PC-9 (cell line): ENCODE results near the gene TEX48. TPM values are rescaled to one million over a fixed set of nuclear protein-coding genes. Genes with fewer than 3 reads are reported as not detected.

ENCODE experiments used
- BruUV-seq: library from RNA; stranded (reverse); fragments of 400-500 nt; replicated peaks from 2 replicates; lab custom pipeline; 2021; lab: Mats Ljungman, UMichigan
- CTCF ChIA-PET: fragments of 300-600 bp; sonication (Branson Sonifier 250); formaldehyde crosslinking; loops from one replicate; lab custom pipeline; 2022; ENCODE audit warnings: antibody characterized with exemption; lab: Charles Lee
- POLR2A ChIA-PET: fragments of 300-600 bp; sonication (Branson Sonifier 250); formaldehyde crosslinking; loops from one replicate; lab custom pipeline; 2022; ENCODE audit warnings: antibody characterized with exemption; ENCODE audit not compliant: unreplicated experiment; lab: Charles Lee
- DNase-seq, 2 experiments: peaks; one replicate each; pipeline versions ENCODE4 v3.0.0 to v3.0.0-alpha.2; 2015 to 2022; ENCODE audit warnings: mixed read lengths in 1 of 2
- H2AFZ ChIP-seq: fragments of 200-600 bp; sonication (generic); 2 replicates; pipeline ENCODE4 v1.8.1; 2017; ENCODE audit warnings: antibody characterized with exemption
- H3F3A ChIP-seq: fragments of 200-600 bp; sonication (generic); 2 replicates; pipeline ENCODE4 v1.8.1; 2017; ENCODE audit warnings: antibody characterized with exemption, mild to moderate bottlenecking, low read depth; ENCODE audit not compliant: insufficient read depth
- H3K27ac ChIP-seq: fragments of 200-600 bp; sonication (generic); 2 replicates; pipeline ENCODE4 v1.6.1; 2016; ENCODE audit warnings: mixed run types
- H3K27me3 ChIP-seq: fragments of 200-600 bp; sonication (generic); 2 replicates; pipeline ENCODE4 v1.6.1; 2016; ENCODE audit warnings: low read depth, mixed run types; ENCODE audit not compliant: insufficient read depth
- H3K36me3 ChIP-seq: fragments of 200-600 bp; sonication (generic); 2 replicates; pipeline ENCODE4 v1.6.1; 2016; ENCODE audit warnings: low read depth, mixed run types
- H3K4me1 ChIP-seq: fragments of 200-600 bp; sonication (generic); replicated peaks from 2 replicates; pipeline ENCODE4 v1.6.1; 2016; ENCODE audit warnings: mixed run types; ENCODE audit not compliant: insufficient read depth
- H3K4me2 ChIP-seq: fragments of 200-600 bp; sonication (generic); 2 replicates; pipeline ENCODE4 v1.6.1; 2017; ENCODE audit warnings: mixed run types
- H3K4me3 ChIP-seq: fragments of 200-600 bp; sonication (generic); 2 replicates; pipeline ENCODE4 v1.6.1; 2016; ENCODE audit warnings: mixed run types
- H3K79me2 ChIP-seq: fragments of 200-600 bp; sonication (generic); 2 replicates; pipeline ENCODE4 v1.6.1; 2017; ENCODE audit warnings: low read depth, mixed run types
- H3K9me2 ChIP-seq: fragments of 200-600 bp; sonication (generic); 2 replicates; pipeline ENCODE4 v1.8.1; 2017; ENCODE audit warnings: mild to moderate bottlenecking; ENCODE audit not compliant: insufficient read depth
- H3K9me3 ChIP-seq: fragments of 200-600 bp; sonication (generic); 2 replicates; pipeline ENCODE4 v1.8.1; 2016; ENCODE audit warnings: low read depth; ENCODE audit not compliant: insufficient read depth
- H4K20me1 ChIP-seq: fragments of 200-600 bp; sonication (generic); 2 replicates; pipeline ENCODE4 v1.8.1; 2017; ENCODE audit not compliant: insufficient read depth
- CTCF ChIP-seq: fragments of 200-600 bp; sonication (generic); conservative IDR thresholded peaks from 2 replicates; pipeline ENCODE4 v1.6.1; 2017; ENCODE audit warnings: mixed run types, antibody characterized with exemption, mild to moderate bottlenecking, moderate library complexity
- EZH2 ChIP-seq: fragments of 200-600 bp; sonication (generic); IDR thresholded peaks from 2 replicates; pipeline ENCODE4 v1.8.0; 2017; ENCODE audit warnings: antibody characterized with exemption, low read depth
- intact Hi-C: fragments of 100-400 bp; cut with micrococcal nuclease; formaldehyde crosslinking; loops from one replicate; pipeline ENCODE4 v1.10.0; 2022; ENCODE audit not compliant: unreplicated experiment
- total RNA-seq: library from RNA; stranded (reverse); gene quantifications from 2 replicates; pipeline ENCODE4 v1.2.3, GENCODE V29; 2021

Gene TEX48
- total RNA-seq, 1 experiment from 2014 or later, result not detected

DNA sequence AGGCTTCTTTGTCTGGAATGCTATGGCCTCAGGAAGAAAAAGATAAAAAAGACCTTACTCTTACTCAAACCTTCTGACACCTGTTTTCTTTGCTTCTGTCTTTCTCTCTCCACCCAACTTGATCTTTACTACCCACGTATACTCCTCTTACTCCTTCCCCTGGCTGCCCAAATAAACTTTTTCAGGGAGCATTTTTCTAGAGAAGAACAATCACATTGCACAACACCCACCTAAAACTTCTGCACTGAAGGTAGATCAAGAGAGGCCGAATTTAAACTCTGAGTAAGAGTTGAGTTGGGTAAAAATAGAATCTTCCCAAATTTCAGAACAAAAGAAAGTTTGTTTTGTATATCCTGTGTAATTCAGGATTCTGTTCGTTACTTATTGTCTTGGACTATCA lies 3.9 kb downstream of the TEX48 start:
- Histone ChIP-seq H3K9me3 (no peaks in the 10 kb centered on the region), H3K4me2 (no peak overlapping the region), H3K4me3 (no peak overlapping the region), H3K36me3 (no peaks in the 10 kb centered on the region), H3K27ac (no peak overlapping the region), H3K79me2 (no peaks in the 10 kb centered on the region), H2AFZ (no peak overlapping the region), H3K27me3 (no peaks in the 10 kb centered on the region), H3K9me2 (no peaks in the 10 kb centered on the region), H3K4me1 (peaks cover 24% of the 10 kb centered on the region), H4K20me1 (no peaks in the 10 kb centered on the region), H3F3A (no peaks in the 10 kb centered on the region)
- CTCF ChIA-PET, result interaction anchor here (0.6 kb wide), 1 partner anchor 235 kb away, joined by 5 read pairs; no protein-coding TSS in a partner anchor
- POLR2A ChIA-PET, result no interaction called here
- TF ChIP-seq EZH2 (no peak), CTCF (no peak)
- no TSS peak for BruUV-seq
- DNase-seq, result no peak
- intact Hi-C loops, result no loop called here

GRCh38 chr9:114677418-114677817 lies 4.6 kb downstream of the TEX48 start:
- Histone ChIP-seq H3K9me3 (no peaks in the 10 kb centered on the region), H3F3A (no peaks in the 10 kb centered on the region), H2AFZ (no peak overlapping the region), H3K4me2 (peak overlapping the region; percentile 57), H3K27ac (peak overlapping the region; percentile 78), H3K27me3 (no peaks in the 10 kb centered on the region), H3K36me3 (no peaks in the 10 kb centered on the region), H3K4me1 (peaks cover 24% of the 10 kb centered on the region), H3K9me2 (no peaks in the 10 kb centered on the region), H3K79me2 (no peaks in the 10 kb centered on the region), H4K20me1 (no peaks in the 10 kb centered on the region), H3K4me3 (peak overlapping the region; percentile 30; the same call in 1 of the 2 replicates)
- intact Hi-C loops, result no loop called here
- no TSS peak for BruUV-seq
- ChIA-PET POLR2A (interaction anchor here (0.6 to 0.7 kb wide), 5 partner anchors 129 to 1999 kb away, joined by 3 to 6 read pairs (median 4); partner anchors contain the start of gene TNFSF15), CTCF (interaction anchor here (0.6 to 0.9 kb wide), 4 partner anchors 78 to 1058 kb away, joined by 3 to 6 read pairs (median 4); no protein-coding TSS in a partner anchor)
- no peak for TF ChIP-seq EZH2
- no peak for TF ChIP-seq CTCF
- peak; percentile 85 to 95 for DNase-seq

DNA sequence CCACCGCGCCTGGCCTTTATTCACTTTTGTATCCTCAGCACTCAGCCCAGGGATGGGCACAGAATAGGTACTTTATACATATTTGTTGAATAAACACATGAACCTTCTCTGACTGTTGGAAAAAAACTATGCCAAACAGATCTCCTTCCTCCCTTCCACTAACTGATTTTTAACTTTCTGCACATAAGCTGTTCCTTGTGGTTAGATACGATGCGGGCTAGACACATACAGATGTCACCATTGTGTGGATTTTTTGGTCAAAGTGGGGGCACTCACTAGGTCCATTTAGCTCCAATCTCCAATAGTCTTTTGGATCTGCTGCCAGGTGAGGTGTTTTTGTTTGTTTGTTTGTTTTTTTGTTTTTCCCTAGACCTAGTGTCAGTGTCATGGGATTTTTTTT lies 5.1 kb downstream of the TEX48 start:
- no TSS peak for BruUV-seq
- Histone ChIP-seq H3K27ac (peak overlapping the region; percentile 78), H4K20me1 (no peaks in the 10 kb centered on the region), H3K27me3 (no peaks in the 10 kb centered on the region), H3K4me3 (peak overlapping the region; percentile 30; the same call in 1 of the 2 replicates), H3K79me2 (no peaks in the 10 kb centered on the region), H3K36me3 (no peaks in the 10 kb centered on the region), H3F3A (no peaks in the 10 kb centered on the region), H3K4me2 (peak overlapping the region; percentile 57), H3K4me1 (peaks cover 24% of the 10 kb centered on the region), H3K9me2 (no peaks in the 10 kb centered on the region), H2AFZ (no peak overlapping the region), H3K9me3 (no peaks in the 10 kb centered on the region)
- no peak for TF ChIP-seq CTCF
- no peak for TF ChIP-seq EZH2
- POLR2A ChIA-PET, result interaction anchor here (0.6 to 0.7 kb wide), 2 partner anchors 168 to 238 kb away, joined by 4 to 6 read pairs; no protein-coding TSS in a partner anchor
- DNase-seq, result no peak
- intact Hi-C loops, result no loop called here
- CTCF ChIA-PET, result interaction anchor here (0.6 to 0.9 kb wide), 4 partner anchors 77 to 1059 kb away, joined by 3 to 7 read pairs (median 5); no protein-coding TSS in a partner anchor
